H9 (cell line): ENCODE data around the gene PEPD. TPM values are rescaled to one million over a fixed set of nuclear protein-coding genes. Genes with fewer than 3 reads are reported as not detected.

ENCODE experiments used
- DNase-seq: peaks from one replicate; pipeline ENCODE4 v3.0.0-alpha.2; 2017
- H2AFZ ChIP-seq: one replicate; pipeline ENCODE4 v1.6.1; 2013; ENCODE audit warnings: mild to moderate bottlenecking, low read length, control low read depth, moderate library complexity
- H2AK5ac ChIP-seq: 2 replicates; pipeline ENCODE4 v1.6.1; 2013; ENCODE audit warnings: low read length, control low read depth, mixed read lengths; ENCODE audit not compliant: insufficient read length
- H2BK120ac ChIP-seq: one replicate; pipeline ENCODE4 v1.6.1; 2013; ENCODE audit warnings: low read depth, mild to moderate bottlenecking, low read length, control low read depth, inconsistent platforms; ENCODE audit not compliant: poor library complexity, severe bottlenecking
- H2BK12ac ChIP-seq: 2 replicates; pipeline ENCODE4 v1.6.1; 2013; ENCODE audit warnings: low read length, control low read depth, mixed read lengths, low read depth; ENCODE audit not compliant: insufficient read length
- H2BK15ac ChIP-seq: 2 replicates; pipeline ENCODE4 v1.6.1; 2013; ENCODE audit warnings: low read depth, low read length, control low read depth
- H2BK20ac ChIP-seq: one replicate; pipeline ENCODE4 v1.6.1; 2013; ENCODE audit warnings: low read depth, mild to moderate bottlenecking, low read length, control low read depth, inconsistent platforms; ENCODE audit not compliant: poor library complexity, severe bottlenecking
- H2BK5ac ChIP-seq: 2 replicates; pipeline ENCODE4 v1.6.1; 2013; ENCODE audit warnings: low read length, control low read depth, mixed read lengths; ENCODE audit not compliant: insufficient read length
- H3K14ac ChIP-seq: 2 replicates; pipeline ENCODE4 v1.6.1; 2013; ENCODE audit warnings: low read length, control low read depth; ENCODE audit not compliant: insufficient read depth
- H3K18ac ChIP-seq: 2 replicates; pipeline ENCODE4 v1.6.1; 2013; ENCODE audit warnings: low read depth, mild to moderate bottlenecking, mixed read lengths, low read length, control low read depth; ENCODE audit not compliant: insufficient read length
- H3K23ac ChIP-seq: 2 replicates; pipeline ENCODE4 v1.6.1; 2013; ENCODE audit warnings: low read length, control low read depth, mixed read lengths, low read depth; ENCODE audit not compliant: insufficient read length
- H3K23me2 ChIP-seq: 2 replicates; pipeline ENCODE4 v1.6.1; 2013; ENCODE audit warnings: low read depth, mild to moderate bottlenecking, mixed read lengths, low read length, control low read depth; ENCODE audit not compliant: insufficient read length, poor library complexity, severe bottlenecking
- H3K27ac ChIP-seq: 2 replicates; pipeline ENCODE4 v1.5.1; 2013; ENCODE audit warnings: low read length, control low read depth, mixed read lengths, low read depth; ENCODE audit not compliant: insufficient read length
- H3K27me3 ChIP-seq: 2 replicates; pipeline ENCODE4 v1.6.1; 2013; ENCODE audit warnings: low read length, control low read depth, inconsistent platforms; ENCODE audit not compliant: insufficient read depth
- H3K4ac ChIP-seq: 2 replicates; pipeline ENCODE4 v1.6.1; 2013; ENCODE audit warnings: low read depth, mild to moderate bottlenecking, control low read depth, inconsistent platforms, low read length, moderate library complexity
- H3K4me1 ChIP-seq: 2 replicates; pipeline ENCODE4 v1.6.1; 2013; ENCODE audit warnings: low read length, control low read depth, inconsistent platforms; ENCODE audit not compliant: insufficient read depth
- H3K4me2 ChIP-seq: 2 replicates; pipeline ENCODE4 v1.6.1; 2013; ENCODE audit warnings: low read length, control low read depth, mixed read lengths; ENCODE audit not compliant: insufficient read length, insufficient read depth
- H3K56ac ChIP-seq: 2 replicates; pipeline ENCODE4 v1.6.1; 2013; ENCODE audit warnings: low read depth, mild to moderate bottlenecking, mixed read lengths, low read length, control low read depth; ENCODE audit not compliant: insufficient read length
- H3K79me1 ChIP-seq: 2 replicates; pipeline ENCODE4 v1.6.1; 2013; ENCODE audit warnings: low read depth, mild to moderate bottlenecking, moderate library complexity, low read length, control low read depth, inconsistent platforms; ENCODE audit not compliant: insufficient read depth, poor library complexity, severe bottlenecking
- H3K79me2 ChIP-seq: 2 replicates; pipeline ENCODE4 v1.6.1; 2013; ENCODE audit warnings: low read length, control low read depth, inconsistent platforms; ENCODE audit not compliant: insufficient read depth
- H3K9ac ChIP-seq: 2 replicates; pipeline ENCODE4 v1.6.1; 2013; ENCODE audit warnings: low read length, control low read depth, mixed read lengths; ENCODE audit not compliant: insufficient read length; ENCODE audit errors: extremely low read depth
- H3K9me3 ChIP-seq: one replicate; pipeline ENCODE4 v1.6.1; 2013; ENCODE audit warnings: low read depth, low read length, inconsistent platforms; ENCODE audit not compliant: control insufficient read depth
- H3T11ph ChIP-seq: one replicate; pipeline ENCODE4 v1.6.1; 2013; ENCODE audit warnings: mild to moderate bottlenecking, low read length, control low read depth, inconsistent platforms
- H4K20me1 ChIP-seq: one replicate; pipeline ENCODE4 v1.6.1; 2013; ENCODE audit not compliant: control insufficient read depth, insufficient read length, insufficient read depth
- H4K5ac ChIP-seq: 2 replicates; pipeline ENCODE4 v1.6.1; 2013; ENCODE audit warnings: low read depth, mild to moderate bottlenecking, mixed read lengths, low read length, control low read depth; ENCODE audit not compliant: insufficient read length
- H4K8ac ChIP-seq: replicated peaks from 2 replicates; pipeline ENCODE4 v1.6.1; 2013; ENCODE audit warnings: low read length, control low read depth, mixed read lengths, low read depth; ENCODE audit not compliant: insufficient read length
- H4K91ac ChIP-seq: 2 replicates; pipeline ENCODE4 v1.6.1; 2013; ENCODE audit warnings: low read depth, mild to moderate bottlenecking, moderate library complexity, mixed read lengths, low read length, control low read depth; ENCODE audit not compliant: insufficient read length
- H3K27ac Mint-ChIP-seq, 3 experiments: 2 replicates in 2 of 3; 3 replicates in 1 of 3; pipeline ENCODE4 v1.8.0; 2020 to 2021; ENCODE audit warnings: mixed read lengths in 3 of 3, mild to moderate bottlenecking in 1 of 3, moderate library complexity in 1 of 3
- H3K27me3 Mint-ChIP-seq: 2 replicates; pipeline ENCODE4 v1.8.0; 2021; ENCODE audit warnings: low read depth, mild to moderate bottlenecking, moderate library complexity, mixed read lengths
- H3K36me3 Mint-ChIP-seq, 3 experiments: 2 replicates in 2 of 3; 3 replicates in 1 of 3; pipeline ENCODE4 v1.8.0; 2020 to 2021; ENCODE audit warnings: low read depth in 3 of 3, mixed read lengths in 3 of 3; ENCODE audit not compliant: insufficient read depth in 1 of 3
- H3K4me1 Mint-ChIP-seq, 2 experiments: 2 replicates each; pipeline ENCODE4 v1.8.0; 2020; ENCODE audit warnings: mixed read lengths in 2 of 2
- H3K4me3 Mint-ChIP-seq, 2 experiments: 2 replicates in 1 of 2; 3 replicates in 1 of 2; pipeline ENCODE4 v1.8.0; 2020 to 2021; ENCODE audit warnings: mild to moderate bottlenecking in 2 of 2, mixed read lengths in 2 of 2, moderate library complexity in 1 of 2
- H3K9me3 Mint-ChIP-seq, 2 experiments: 2 replicates in 1 of 2; 3 replicates in 1 of 2; pipeline ENCODE4 v1.8.0; 2020; ENCODE audit warnings: mild to moderate bottlenecking in 2 of 2, mixed read lengths in 2 of 2, moderate library complexity in 1 of 2
- CTCF ChIP-seq: fragments of 200-600 bp; sonication (generic); conservative IDR thresholded peaks from 3 replicates; pipeline ENCODE4 v1.8.0; 2021; ENCODE audit warnings: antibody characterized with exemption, mild to moderate bottlenecking
- WGBS: extraction: QIAGEN DNeasy Blood & Tissue Kit; methylation state at CpG from one replicate; pipeline ENCODE4 v1.1.7; 2013; ENCODE audit warnings: missing lambda C conversion rate, low lambda C conversion rate, mixed read lengths; ENCODE audit not compliant: insufficient read length; ENCODE audit errors: extremely low coverage; 5-methylcytosine and 5-hydroxymethylcytosine counted together
- total RNA-seq: library from RNA; stranded (reverse); gene quantifications from 2 replicates; pipeline ENCODE4 v1.2.1, GENCODE V29; 2021

PEPD gene
- total RNA-seq, 1 experiment from 2014 or later, result 52.8 TPM

- Histone ChIP-seq H2BK12ac (no peak overlapping the region), H3K4me2 (no peak overlapping the region), H3K27me3 (no peaks in the 10 kb centered on the region), H2BK15ac (no peak overlapping the region), H3K4ac (no peak overlapping the region), H4K8ac (no peak overlapping the region), H2BK120ac (no peak overlapping the region), H2BK5ac (no peak overlapping the region), H4K91ac (no peak overlapping the region), H4K5ac (no peak overlapping the region), H3T11ph (no peak overlapping the region), H3K18ac (no peak overlapping the region), H3K23ac (no peak overlapping the region), H3K27ac (no peak overlapping the region), H4K20me1 (peaks cover 2% of the 10 kb centered on the region), H3K4me1 (no peaks in the 10 kb centered on the region), H3K14ac (no peak overlapping the region; the same call in 1 of the 2 replicates), H3K9me3 (no peaks in the 10 kb centered on the region), H3K9ac (no peak overlapping the region), H2AK5ac (no peak overlapping the region), H3K79me1 (no peaks in the 10 kb centered on the region), H3K23me2 (no peaks in the 10 kb centered on the region), H3K56ac (no peak overlapping the region), H3K79me2 (no peaks in the 10 kb centered on the region), H2AFZ (no peak overlapping the region), H2BK20ac (no peak overlapping the region)
- TF ChIP-seq CTCF, result no peak
- peak overlapping the region in 1 of 3 experiments; percentile 71; a peak in 1 of 7 replicates for H3K27ac Mint-ChIP-seq
- H3K36me3 Mint-ChIP-seq, result peaks cover 0 to 4% (median 0%) of the 10 kb centered on the region in 3 experiments; a peak in 2 of 7 replicates
- DNase-seq, result no peak
- no CpG with 5 or more reads among the region's 18 CpGs for WGBS
- no peaks in the 10 kb centered on the region for H3K4me1 Mint-ChIP-seq
- H3K4me3 Mint-ChIP-seq, result no peak overlapping the region
- no peaks in the 10 kb centered on the region for H3K27me3 Mint-ChIP-seq
- H3K9me3 Mint-ChIP-seq, result no peaks in the 10 kb centered on the region
Measured at GRCh38 chr19:33447336-33448158, 74.0 kb downstream of the PEPD start.
